Right lobe of liver (tissue), 4 donors: ENCODE measurements around the gene AMT.

Experiments used
- CTCF ChIP-seq, 4 donors: fragments of 200-600 bp in 3 of 4; fragments of 450-650 bp in 1 of 4; IDR thresholded peaks; one replicate each; pipeline versions ENCODE4 v1.5.1 to v1.8.0; 2016 to 2022; ENCODE audit warnings: antibody characterized with exemption in 4 of 4, mild to moderate bottlenecking in 2 of 4
- POLR2A ChIP-seq: fragments of 450-650 bp; IDR thresholded peaks from one replicate; pipeline ENCODE4 v1.6.1; 2017; ENCODE audit warnings: antibody characterized with exemption, mild to moderate bottlenecking
- donor health status: DM: no; HTN: no; CAD: no.
- donor health status: DM: no; HTN: no; CAD: no.
- donor health status: DM: no; HTN: yes; CAD: no.

- TF ChIP-seq CTCF (IDR thresholded peaks at IDR 0.05) (no peak), POLR2A (no peak)
These were observed 23.1 kb upstream of the AMT start for GRCh38 chr3:49445391-49445790.
